ENCODE measurements around the gene ANKS1B. TPM values are rescaled to one million over a fixed set of nuclear protein-coding genes. Genes with fewer than 3 reads are reported as not detected.

Gene ANKS1B
- total RNA-seq, 3 donors from 2014 or later: 0.05 to 0.56 (median 0.16) TPM

GRCh38 chr12:99131751-99132199 is 853.0 kb downstream of the ANKS1B start:
- Mint-ChIP-seq H3K9me3 (no peaks in the 10 kb centered on the region), H3K4me1 (ENCODE audit: low read depth) (no peaks in the 10 kb centered on the region), H3K27me3 (ENCODE audit: low read depth) (no peaks in the 10 kb centered on the region), H3K4me3 (no peak overlapping the region), H3K36me3 (ENCODE audit: insufficient read depth) (no peaks in the 10 kb centered on the region)
- ATAC-seq: no peak
- no peak for DNase-seq

- ATAC-seq (no peak), DNase-seq (no peak)
- Mint-ChIP-seq H3K9me3 (no peaks in the 10 kb centered on the region), H3K27me3 (ENCODE audit: low read depth) (no peaks in the 10 kb centered on the region), H3K36me3 (ENCODE audit: insufficient read depth) (no peaks in the 10 kb centered on the region), H3K4me3 (no peak overlapping the region), H3K4me1 (ENCODE audit: low read depth) (no peaks in the 10 kb centered on the region)
Measured at GRCh38 chr12:99130808-99131553, 853.8 kb downstream of the ANKS1B start.

GRCh38 chr12:99128246-99128802 is 856.4 kb downstream of the ANKS1B start:
- no peaks in the 10 kb centered on the region for H3K4me1 Mint-ChIP-seq (ENCODE audit: low read depth)
- H3K4me3 Mint-ChIP-seq: no peak overlapping the region
- no peak for ATAC-seq
- no peaks in the 10 kb centered on the region for H3K9me3 Mint-ChIP-seq
- no peak for DNase-seq
- H3K27me3 Mint-ChIP-seq (ENCODE audit: low read depth): no peaks in the 10 kb centered on the region
- H3K36me3 Mint-ChIP-seq (ENCODE audit: insufficient read depth): no peaks in the 10 kb centered on the region

- DNase-seq (no peak), ATAC-seq (no peak)
- Mint-ChIP-seq H3K4me1 (ENCODE audit: low read depth) (no peaks in the 10 kb centered on the region), H3K4me3 (no peak overlapping the region), H3K9me3 (no peaks in the 10 kb centered on the region), H3K27me3 (ENCODE audit: low read depth) (no peaks in the 10 kb centered on the region), H3K36me3 (ENCODE audit: insufficient read depth) (no peaks in the 10 kb centered on the region)
Measured at GRCh38 chr12:99122959-99123358, 861.8 kb downstream of the ANKS1B start.

- Mint-ChIP-seq H3K9me3 (no peaks in the 10 kb centered on the region), H3K36me3 (ENCODE audit: insufficient read depth) (no peaks in the 10 kb centered on the region), H3K4me1 (ENCODE audit: low read depth) (no peaks in the 10 kb centered on the region), H3K27me3 (ENCODE audit: low read depth) (no peaks in the 10 kb centered on the region), H3K4me3 (no peak overlapping the region)
- ATAC-seq (no peak), DNase-seq (no peak)
Measured at GRCh38 chr12:99122496-99122895, 862.2 kb downstream of the ANKS1B start.

GRCh38 chr12:99121546-99121945 is 863.2 kb downstream of the ANKS1B start:
- Mint-ChIP-seq H3K36me3 (ENCODE audit: insufficient read depth) (no peaks in the 10 kb centered on the region), H3K4me3 (no peak overlapping the region), H3K9me3 (no peaks in the 10 kb centered on the region), H3K4me1 (ENCODE audit: low read depth) (no peaks in the 10 kb centered on the region), H3K27me3 (ENCODE audit: low read depth) (no peaks in the 10 kb centered on the region)
- no peak for ATAC-seq
- DNase-seq: no peak

- Mint-ChIP-seq H3K4me1 (ENCODE audit: low read depth) (no peaks in the 10 kb centered on the region), H3K36me3 (ENCODE audit: insufficient read depth) (no peaks in the 10 kb centered on the region), H3K4me3 (no peak overlapping the region), H3K27me3 (ENCODE audit: low read depth) (no peaks in the 10 kb centered on the region), H3K9me3 (no peaks in the 10 kb centered on the region)
- DNase-seq (no peak), ATAC-seq (no peak)
Measured at GRCh38 chr12:99119943-99120342, 864.8 kb downstream of the ANKS1B start.

GRCh38 chr12:99119449-99119848 is 865.3 kb downstream of the ANKS1B start:
- ATAC-seq: no peak
- Mint-ChIP-seq H3K4me3 (no peak overlapping the region), H3K4me1 (ENCODE audit: low read depth) (no peaks in the 10 kb centered on the region), H3K27me3 (ENCODE audit: low read depth) (no peaks in the 10 kb centered on the region), H3K9me3 (no peaks in the 10 kb centered on the region), H3K36me3 (ENCODE audit: insufficient read depth) (no peaks in the 10 kb centered on the region)
- DNase-seq: no peak

- ATAC-seq (no peak), DNase-seq (no peak)
- no peaks in the 10 kb centered on the region for H3K9me3 Mint-ChIP-seq
- H3K27me3 Mint-ChIP-seq (ENCODE audit: low read depth): no peaks in the 10 kb centered on the region
- no peaks in the 10 kb centered on the region for H3K36me3 Mint-ChIP-seq (ENCODE audit: insufficient read depth)
- no peaks in the 10 kb centered on the region for H3K4me1 Mint-ChIP-seq (ENCODE audit: low read depth)
- no peak overlapping the region for H3K4me3 Mint-ChIP-seq
Measured at GRCh38 chr12:99111600-99111999, 873.1 kb downstream of the ANKS1B start.

GRCh38 chr12:99110868-99111267 is 873.9 kb downstream of the ANKS1B start:
- no peak for ATAC-seq

GRCh38 chr12:99110212-99110611 is 874.5 kb downstream of the ANKS1B start:
- Mint-ChIP-seq H3K27me3 (ENCODE audit: low read depth) (no peaks in the 10 kb centered on the region), H3K4me3 (no peak overlapping the region), H3K36me3 (ENCODE audit: insufficient read depth) (no peaks in the 10 kb centered on the region), H3K9me3 (no peaks in the 10 kb centered on the region), H3K4me1 (ENCODE audit: low read depth) (no peaks in the 10 kb centered on the region)
- ATAC-seq (no peak), DNase-seq (no peak)

More at GRCh38 chr12:99110868-99111267, 873.9 kb downstream of the ANKS1B start:
- no peak for DNase-seq
- H3K9me3 Mint-ChIP-seq: no peaks in the 10 kb centered on the region
- no peak overlapping the region for H3K4me3 Mint-ChIP-seq
- H3K27me3 Mint-ChIP-seq (ENCODE audit: low read depth): no peaks in the 10 kb centered on the region
- no peaks in the 10 kb centered on the region for H3K4me1 Mint-ChIP-seq (ENCODE audit: low read depth)
- no peaks in the 10 kb centered on the region for H3K36me3 Mint-ChIP-seq (ENCODE audit: insufficient read depth)

GRCh38 chr12:99108924-99109323 is 875.8 kb downstream of the ANKS1B start:
- no peaks in the 10 kb centered on the region for H3K9me3 Mint-ChIP-seq

GRCh38 chr12:99099786-99100185 is 885.0 kb downstream of the ANKS1B start:
- no peak overlapping the region for H3K4me3 Mint-ChIP-seq
- peaks cover 3% of the 10 kb centered on the region for H3K27me3 Mint-ChIP-seq (ENCODE audit: low read depth)
- H3K4me1 Mint-ChIP-seq (ENCODE audit: low read depth): no peaks in the 10 kb centered on the region
- H3K9me3 Mint-ChIP-seq: no peaks in the 10 kb centered on the region
- no peaks in the 10 kb centered on the region for H3K36me3 Mint-ChIP-seq (ENCODE audit: insufficient read depth)
- ATAC-seq: no peak
- no peak for DNase-seq

More at GRCh38 chr12:99108924-99109323, 875.8 kb downstream of the ANKS1B start:
- no peaks in the 10 kb centered on the region for H3K27me3 Mint-ChIP-seq (ENCODE audit: low read depth)
- H3K4me1 Mint-ChIP-seq (ENCODE audit: low read depth): no peaks in the 10 kb centered on the region
- no peak for DNase-seq
- ATAC-seq: no peak
- no peak overlapping the region for H3K4me3 Mint-ChIP-seq
- no peaks in the 10 kb centered on the region for H3K36me3 Mint-ChIP-seq (ENCODE audit: insufficient read depth)

GRCh38 chr12:99097171-99097570 is 887.6 kb downstream of the ANKS1B start:
- no peaks in the 10 kb centered on the region for H3K36me3 Mint-ChIP-seq (ENCODE audit: insufficient read depth)
- H3K27me3 Mint-ChIP-seq (ENCODE audit: low read depth): peaks cover 3% of the 10 kb centered on the region
- H3K4me1 Mint-ChIP-seq (ENCODE audit: low read depth): no peaks in the 10 kb centered on the region
- no peak overlapping the region for H3K4me3 Mint-ChIP-seq
- DNase-seq: no peak
- H3K9me3 Mint-ChIP-seq: no peaks in the 10 kb centered on the region
- ATAC-seq: no peak

- Mint-ChIP-seq H3K27me3 (ENCODE audit: low read depth) (no peaks in the 10 kb centered on the region), H3K4me3 (no peak overlapping the region), H3K36me3 (ENCODE audit: insufficient read depth) (no peaks in the 10 kb centered on the region)
Measured at GRCh38 chr12:99093166-99093565, 891.6 kb downstream of the ANKS1B start.

More at GRCh38 chr12:99093166-99093565, 891.6 kb downstream of the ANKS1B start:
- Mint-ChIP-seq H3K9me3 (peaks cover 5% of the 10 kb centered on the region), H3K4me1 (ENCODE audit: low read depth) (no peaks in the 10 kb centered on the region)
- DNase-seq (no peak), ATAC-seq (no peak)
